A172 (cell line): Measurements from ENCODE around the gene C3orf20. TPM values are rescaled to one million over a fixed set of nuclear protein-coding genes. Genes with fewer than 3 reads are reported as not detected.
"Not testable (repeated sequence)": the region's sequence is repeated elsewhere in the genome, so short reads cannot be mapped to it uniquely, and the experiment has no call there.

Source experiments
- DNase-seq: peaks from one replicate; pipeline ENCODE4 v3.0.0-alpha.2; 2015; ENCODE audit warnings: low spot score
- total RNA-seq: library from RNA; depleted of rRNA; stranded (reverse); fragments of >200 nt; shearing (Covaris generic); gene quantifications from 2 replicates; pipeline ENCODE4 v1.2.3, GENCODE V29; 2014

The C3orf20 gene
- total RNA-seq, 1 experiment from 2014 or later, result not detected

DNA sequence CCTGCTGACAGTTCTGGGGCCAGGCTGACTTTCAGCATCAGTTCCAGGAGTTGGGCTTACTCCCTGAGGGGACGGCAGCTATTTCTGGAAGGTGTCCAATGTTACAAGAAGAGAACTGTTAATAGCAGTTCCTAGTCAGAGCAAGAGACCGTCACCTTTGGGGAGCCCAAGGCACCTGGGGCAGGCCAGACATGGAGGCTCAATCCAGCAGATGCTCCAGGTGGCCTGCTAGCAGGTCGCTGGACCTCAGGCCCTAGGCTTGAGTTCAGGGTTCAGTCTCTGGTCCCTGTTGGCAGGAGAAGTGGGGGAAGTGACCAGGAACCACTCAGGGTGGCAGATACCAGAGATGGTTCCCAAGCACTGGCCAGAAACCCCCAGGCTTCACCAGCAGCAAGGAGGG, 25.9 kb downstream of the C3orf20 start:
- DNase-seq, result no peak

DNA sequence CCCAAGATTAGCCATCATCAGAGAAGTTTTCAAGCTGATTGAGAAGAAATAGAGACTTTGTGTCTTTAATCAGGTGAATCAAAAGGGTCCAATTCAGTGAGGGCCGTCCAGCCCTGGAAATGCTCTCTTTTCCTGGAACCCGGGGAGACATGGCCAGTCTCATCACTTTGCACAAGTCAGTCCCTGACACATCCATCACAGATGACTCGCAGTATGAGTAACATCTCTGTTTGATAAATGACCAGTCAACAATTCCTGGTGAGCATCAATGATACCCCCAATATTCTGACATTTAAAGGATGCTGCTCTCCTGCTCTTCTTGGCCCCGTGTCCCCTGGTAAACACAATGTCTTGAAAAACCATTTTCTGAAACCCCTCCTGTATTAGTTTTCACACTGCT, 26.7 kb downstream of the C3orf20 start:
- no peak for DNase-seq

DNA sequence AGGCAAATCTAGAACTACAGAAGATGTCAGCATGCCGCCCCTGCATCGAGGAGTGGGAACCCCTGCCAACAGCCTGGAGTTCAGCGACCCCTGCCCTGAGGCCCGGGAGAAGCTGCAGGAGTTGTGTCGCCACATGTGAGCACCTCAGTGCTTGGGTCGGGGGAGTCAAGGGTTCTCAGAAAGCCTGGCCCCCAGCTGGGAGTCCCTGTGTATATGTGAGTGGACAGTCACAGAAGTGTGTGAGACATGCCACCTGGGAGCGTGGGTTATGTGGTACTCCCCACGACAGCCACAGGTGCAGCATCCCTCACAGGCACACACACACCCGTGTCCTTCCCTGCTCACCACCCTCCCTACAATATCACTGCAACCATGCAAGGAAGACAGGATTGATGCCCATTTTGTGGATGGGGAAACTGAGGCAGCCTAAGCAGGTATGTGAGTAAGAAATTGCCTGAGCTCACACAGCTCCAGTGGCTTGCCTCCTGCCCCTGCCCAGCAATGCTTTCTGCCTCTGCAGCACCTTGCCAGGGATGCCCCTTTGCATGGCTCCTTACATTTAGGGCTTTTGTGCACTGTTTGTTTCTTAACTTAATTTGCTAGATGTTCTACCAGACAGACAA, 28.3 kb downstream of the C3orf20 start:
- DNase-seq, result no peak

DNA sequence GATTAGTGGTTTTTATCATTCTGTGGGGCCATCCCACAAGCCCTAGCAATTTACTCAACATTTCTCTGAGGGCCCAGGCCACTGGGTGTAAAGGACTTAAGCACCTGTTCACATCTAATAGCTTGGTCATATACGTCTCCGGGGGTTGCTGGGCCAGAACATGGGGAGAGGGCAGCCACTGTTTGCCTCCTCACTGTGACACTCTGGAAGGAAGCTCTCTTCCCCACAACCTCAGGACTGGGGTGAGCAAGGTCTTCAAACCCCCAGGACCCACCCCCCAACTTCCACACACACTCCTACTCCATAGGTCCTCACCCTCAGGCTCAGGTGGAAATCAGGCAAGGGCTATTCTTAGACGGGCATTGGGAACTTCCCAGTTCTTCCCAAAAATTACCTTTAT, 28.9 kb downstream of the C3orf20 start:
- no peak for DNase-seq

DNA sequence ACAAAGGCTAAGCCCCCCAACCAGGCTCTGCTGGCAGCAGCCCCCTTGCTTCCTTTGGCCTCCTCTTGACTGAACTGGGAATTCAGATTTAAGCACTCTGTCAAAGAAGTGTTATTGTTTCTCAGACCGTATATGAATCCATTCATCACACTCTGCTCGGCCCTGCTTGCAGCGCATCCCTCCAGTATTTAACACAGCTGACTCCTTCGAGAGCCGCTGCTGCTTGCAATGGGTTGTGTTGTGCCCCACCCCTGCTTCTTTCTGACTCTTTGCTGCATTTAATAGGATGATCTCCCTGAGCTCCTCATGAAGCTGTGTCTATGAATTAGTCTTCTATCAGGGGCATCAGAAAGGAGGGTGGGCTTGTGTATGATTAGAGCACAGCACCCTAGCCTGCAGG, 31.2 kb downstream of the C3orf20 start:
- no peak for DNase-seq

DNA sequence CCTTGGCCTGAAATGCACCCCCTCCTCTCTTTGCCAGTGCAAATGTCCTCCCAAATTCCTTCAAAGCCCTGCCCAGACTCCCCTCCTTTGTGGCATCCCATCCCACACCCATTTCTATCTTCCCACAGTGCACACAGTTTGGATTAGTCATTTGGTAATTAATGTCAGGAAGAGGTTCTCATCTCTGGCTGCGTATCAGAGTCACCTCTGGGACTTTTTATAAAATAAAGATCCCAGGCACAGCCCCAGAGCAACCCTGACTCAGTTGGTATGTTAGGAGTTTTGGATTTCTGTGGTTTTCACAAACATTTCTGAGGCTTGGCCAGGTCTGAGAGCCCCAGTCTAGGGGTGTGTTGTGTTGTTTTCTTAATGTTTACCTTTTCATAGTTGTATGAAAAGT, 41.6 kb downstream of the C3orf20 start:
- peak; percentile 76 for DNase-seq

DNA sequence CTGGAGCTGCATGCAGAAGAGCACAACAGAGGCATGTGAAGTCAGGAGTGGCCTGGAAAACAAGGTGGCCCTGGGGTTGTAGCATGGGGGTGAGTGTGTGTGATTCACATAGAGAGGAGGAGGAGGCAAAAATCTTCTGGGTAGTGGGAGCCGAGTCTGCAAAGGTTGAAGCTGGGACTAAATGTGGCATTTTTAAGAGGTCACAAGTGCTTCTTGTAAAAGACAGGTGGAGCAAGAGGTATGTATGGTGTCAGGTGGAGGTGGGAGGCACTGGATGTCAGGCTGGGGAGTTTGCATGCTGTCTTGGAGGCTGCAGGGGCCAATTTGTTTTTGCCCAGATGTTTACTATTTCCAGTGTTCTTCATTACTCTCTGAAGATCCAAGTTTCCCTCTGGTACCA, 42.4 kb downstream of the C3orf20 start:
- no peak for DNase-seq

DNA sequence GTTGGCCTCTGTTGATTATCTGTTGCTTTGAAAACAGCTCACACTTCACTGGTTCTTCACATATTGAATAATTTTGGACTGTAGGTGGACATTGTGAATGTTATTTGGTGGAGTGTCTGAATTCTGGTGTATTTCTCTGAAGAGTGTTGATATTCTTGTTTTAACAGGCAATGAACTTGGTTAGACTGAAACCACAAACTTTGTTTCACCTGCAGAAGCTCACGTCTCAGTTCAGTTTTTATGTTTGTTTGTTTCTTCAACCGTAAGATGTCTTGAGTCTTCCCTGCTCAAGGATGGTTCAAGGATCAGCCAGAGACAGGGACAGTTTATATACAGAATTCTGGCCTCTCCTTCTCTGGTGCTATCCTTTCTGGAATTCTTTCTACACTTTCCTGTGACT, 43.6 kb downstream of the C3orf20 start:
- no peak for DNase-seq

DNA sequence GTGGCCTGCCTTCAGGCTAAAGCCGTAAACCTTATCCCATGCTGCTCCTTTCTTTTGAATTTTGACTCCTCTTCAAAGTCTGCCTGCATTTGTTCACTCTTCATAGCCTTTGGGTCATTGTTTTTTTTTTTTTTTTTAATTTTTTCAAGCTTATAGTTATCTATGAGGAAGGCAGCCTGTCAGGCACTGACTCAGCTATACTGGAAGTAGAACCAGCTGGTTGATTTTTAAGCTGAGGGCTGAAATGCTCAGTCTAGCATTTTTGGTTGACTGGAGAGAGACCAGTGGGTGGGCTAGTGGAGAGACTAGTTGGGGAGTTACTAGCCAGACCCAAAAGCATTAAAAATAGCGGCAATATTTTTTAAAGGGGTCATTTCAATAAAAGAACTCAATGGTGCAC, 44.1 kb downstream of the C3orf20 start:
- no peak for DNase-seq

DNA sequence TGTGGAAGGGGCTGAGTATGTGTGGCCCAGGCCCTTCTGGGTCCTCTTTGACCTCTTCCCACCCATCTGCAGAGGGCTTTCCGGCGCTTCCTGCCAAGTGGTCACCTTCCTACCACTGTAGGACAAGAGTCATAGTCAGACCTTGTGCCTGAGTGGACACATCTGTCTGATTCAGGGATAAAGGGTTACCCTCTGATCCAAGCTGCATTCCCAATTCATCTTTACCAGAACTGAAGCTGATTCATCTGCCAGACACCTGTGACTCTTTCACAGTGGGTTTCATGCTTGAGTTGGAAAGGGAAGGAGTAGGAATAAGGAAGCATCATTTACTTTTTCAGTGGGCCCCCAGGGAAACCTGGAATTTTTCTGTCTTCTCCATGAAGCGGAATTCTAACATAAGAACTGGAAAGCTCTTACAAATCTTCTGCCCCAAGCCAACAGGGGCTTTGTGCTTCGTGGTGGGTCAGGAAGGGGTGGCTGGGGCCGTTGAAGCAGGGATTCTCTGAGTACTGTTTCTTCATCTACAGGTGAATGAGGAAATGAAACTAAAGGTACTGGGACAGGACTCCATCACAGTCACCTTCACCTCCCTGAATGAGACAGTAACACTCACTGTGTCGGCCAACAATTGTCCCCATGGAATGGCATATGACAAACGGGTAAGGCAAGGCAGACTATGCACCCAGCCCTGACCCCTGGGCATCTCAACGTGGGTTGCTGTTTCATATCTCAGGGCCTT, 46.4 kb downstream of the C3orf20 start:
- DNase-seq, result no peak

DNA sequence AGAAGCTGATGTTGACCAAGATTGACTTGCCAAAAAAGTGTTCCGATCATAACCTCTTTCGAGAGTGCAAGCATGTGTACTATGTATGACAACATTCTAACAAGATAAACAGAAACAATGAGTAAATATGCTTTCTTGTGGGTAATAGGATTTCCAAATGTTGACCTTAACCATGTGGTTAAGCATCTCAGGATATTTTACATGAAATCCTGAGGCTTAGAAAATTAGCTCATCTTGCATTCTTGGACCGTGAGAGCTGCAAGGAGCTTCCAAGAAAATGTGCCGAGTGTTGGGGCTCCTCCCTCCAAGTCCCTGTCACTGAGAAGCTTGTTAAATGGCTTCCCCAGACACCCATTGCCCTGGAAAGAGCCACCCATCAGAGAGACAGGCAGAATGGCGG, 50.1 kb downstream of the C3orf20 start:
- DNase-seq, result no peak

DNA sequence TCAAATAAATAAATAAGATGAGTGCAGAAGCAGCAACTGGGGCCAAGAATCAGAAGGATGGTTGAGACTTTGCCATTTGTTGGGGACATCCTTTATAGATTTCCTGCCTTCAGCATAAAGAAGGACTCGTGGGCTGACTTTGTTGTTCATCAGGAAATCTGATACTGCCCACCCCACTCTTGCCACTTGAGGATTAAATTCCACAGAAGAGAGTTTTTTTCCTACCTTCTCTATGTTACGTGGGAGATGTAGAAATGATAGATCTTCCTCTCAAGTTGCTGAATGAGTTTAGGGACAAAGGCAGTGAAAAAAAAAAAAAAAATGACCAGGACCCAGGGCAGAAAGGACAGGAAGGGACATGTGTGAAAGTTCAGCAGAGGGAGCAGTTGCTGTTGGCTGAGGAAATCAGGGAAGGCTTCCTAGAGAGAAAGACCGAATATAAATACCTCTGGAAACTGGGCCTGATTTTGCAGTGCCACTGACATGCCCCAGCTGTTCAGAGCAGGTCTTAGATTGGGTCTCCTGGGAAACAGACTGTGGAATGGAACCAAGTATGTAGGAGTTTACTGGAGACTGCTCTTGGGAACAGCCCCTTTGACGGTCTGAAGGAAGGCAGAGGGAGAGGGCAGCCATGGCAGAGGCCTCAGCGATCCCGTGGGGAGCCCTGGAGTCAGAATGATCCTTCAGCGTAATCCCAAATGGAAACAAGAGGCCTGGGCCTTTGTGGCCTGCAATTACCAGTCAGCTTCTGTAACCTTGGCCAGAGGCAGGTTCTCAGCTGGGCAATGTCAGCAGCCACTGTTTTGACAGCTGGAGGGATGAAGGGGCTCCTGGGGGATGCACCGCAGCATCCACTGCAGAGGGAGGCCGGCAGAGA, 50.9 kb downstream of the C3orf20 start:
- DNase-seq, result no peak

DNA sequence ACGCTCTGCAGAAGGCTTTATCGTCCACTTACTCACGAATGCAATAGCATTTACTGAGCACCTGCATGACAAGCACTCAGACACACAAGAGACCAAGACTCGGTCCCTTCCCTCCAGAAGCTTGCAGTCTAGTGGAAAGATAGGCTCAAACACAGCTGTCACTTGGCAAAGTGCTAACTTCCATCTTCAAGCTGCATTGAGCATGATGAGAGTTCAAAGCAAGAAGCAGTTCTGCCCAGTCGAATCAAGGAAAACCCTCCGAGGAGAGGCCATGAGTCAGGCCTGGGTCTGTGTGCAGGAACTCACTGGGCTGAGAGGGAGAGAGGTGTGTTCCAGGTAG, 51.5 kb downstream of the C3orf20 start:
- DNase-seq, result no peak

DNA sequence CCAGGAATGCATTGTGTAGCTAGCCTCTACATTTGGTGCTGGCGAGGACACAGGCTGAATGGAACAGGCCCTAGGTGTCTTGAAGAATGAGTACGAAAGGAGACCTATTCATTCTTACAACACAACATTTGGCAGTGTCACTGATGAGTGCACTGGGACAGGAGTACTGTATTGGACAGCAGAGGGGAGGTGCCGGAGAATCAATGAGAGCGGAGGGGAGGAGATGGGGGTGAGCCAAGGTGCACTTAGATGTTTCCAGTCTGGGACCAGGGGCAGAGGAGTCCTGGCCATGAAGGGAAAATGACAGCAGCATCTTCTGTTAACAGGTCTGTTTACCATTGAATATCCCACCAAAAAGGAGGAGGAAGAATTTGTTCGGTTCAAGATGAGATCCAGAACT, 53.2 kb downstream of the C3orf20 start:
- no peak for DNase-seq

DNA sequence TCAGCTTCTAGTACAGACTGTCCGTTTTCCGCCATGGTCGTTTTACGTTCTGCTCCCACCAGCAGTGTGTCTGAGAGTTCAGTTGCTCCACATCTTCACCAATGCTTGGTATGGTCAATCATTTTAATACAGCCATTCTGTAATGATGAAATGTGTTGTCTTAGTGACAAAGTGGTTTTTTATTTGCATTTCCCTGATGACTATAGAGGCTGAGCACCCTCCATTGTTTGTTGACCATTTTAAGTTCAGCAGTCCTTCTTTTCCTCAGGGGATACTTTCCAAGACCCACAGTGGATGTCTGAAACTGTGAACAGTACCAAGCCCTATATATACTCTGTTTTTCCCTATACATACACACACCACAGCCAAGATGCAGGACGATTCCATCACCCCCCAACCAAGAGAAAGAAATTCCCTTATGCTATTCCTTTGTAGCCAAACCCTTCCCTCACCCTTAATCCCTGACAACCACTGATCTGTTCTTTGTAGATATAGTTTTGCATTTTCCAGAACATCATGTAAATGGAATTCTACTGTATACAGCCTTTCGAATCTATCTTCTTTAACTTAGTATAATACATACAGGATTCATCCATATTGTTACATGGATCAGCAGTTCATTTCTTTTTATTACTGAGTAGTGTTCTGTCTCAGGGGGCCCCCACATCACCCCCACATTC, 55.9 kb downstream of the C3orf20 start:
- no peak for DNase-seq

DNA sequence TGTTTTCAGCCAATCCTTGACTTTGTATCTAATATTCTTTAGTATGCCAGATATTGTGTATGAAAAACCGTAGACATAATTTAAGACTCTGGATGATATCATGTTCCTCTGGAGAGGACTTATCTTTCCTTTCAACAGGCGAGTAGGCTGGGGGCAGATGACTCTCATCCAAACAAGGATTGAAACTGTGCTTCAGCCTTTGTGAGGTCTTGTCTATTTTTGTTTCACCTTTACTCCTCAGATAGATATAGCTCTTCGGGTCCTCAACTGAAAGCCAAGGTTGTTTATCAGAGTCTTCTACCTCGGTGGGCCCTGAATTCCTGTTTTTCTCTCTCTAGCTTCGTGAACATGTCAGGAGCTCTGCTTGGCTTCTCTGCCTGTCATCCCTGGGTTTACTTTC, 66.0 kb downstream of the C3orf20 start:
- DNase-seq, result no peak

DNA sequence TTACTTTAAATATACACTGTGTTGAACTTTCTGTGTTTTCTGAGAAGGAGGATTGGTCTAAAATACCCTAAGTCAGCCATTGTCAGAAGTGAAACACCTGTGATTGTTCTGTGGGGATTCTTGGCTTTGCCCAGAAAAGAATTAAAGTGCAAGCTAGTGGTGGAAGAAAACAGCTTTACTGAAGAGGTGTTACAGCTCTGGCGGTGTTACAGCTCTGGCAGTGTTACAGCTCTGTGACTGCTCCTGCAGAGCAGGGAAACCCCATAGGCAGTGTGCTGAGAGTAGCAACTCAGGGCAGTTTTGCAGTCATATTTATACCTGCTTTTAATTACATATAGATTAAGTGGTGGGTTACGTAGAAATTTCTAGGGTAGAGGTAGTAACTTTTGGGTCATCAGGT, 66.6 kb downstream of the C3orf20 start:
- no peak for DNase-seq

DNA sequence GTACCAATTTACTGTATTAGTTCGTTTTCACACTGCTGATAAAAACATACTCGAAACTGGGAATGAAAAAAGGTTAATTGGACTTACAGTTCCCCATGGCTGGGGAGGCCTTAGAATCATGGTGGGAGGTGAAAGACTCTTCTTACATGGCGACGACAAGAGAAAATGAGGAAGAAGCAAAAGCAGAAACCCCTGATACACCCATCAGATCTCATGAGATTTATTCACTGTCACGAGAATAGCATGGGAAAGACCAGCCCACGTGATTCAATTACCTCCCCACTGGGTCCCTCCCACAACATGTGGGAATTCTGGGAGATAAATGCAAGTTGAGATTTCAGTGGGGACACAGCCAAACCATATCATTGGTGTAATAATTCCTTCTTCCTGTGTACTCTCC, 69.6 kb downstream of the C3orf20 start:
- DNase-seq, result no peak

DNA sequence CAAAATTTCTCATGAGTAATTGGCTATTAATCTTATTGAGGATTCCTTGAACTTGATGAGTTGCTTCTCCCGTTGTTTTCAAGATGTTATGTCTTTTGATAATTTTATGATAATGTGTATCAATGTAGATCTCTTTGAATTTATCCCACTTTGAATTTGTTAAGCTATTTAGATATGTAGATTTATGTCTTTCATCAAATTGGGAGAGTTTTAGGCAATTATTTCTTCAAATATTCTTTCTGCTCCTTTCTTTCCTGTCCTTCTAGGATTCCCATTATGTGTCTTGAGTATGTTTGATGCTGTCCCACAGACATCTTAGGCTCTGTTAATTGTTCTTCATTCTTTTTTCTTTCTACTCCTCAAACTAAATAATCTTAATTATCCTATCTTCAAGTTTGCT, 75.7 kb downstream of the C3orf20 start:
- DNase-seq, result no peak

DNA sequence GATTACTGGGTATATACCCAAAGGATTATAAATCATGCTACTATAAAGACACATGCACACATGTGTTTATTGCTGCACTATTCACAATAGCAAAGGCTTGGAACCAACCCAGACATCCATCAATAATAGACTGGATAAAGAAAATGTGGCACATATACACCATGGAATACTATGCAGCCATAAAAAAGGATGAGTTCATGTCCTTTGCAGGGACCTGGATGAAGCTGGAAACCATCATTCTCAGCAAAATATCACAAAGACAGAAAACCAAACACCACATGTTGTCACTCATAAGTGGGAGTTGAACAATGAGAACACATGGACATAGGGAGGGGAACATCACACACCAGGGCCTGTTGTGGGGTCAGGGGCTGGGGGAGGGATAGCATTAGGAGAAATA, 78.0 kb downstream of the C3orf20 start:
- DNase-seq, result not testable (repeated sequence)

DNA sequence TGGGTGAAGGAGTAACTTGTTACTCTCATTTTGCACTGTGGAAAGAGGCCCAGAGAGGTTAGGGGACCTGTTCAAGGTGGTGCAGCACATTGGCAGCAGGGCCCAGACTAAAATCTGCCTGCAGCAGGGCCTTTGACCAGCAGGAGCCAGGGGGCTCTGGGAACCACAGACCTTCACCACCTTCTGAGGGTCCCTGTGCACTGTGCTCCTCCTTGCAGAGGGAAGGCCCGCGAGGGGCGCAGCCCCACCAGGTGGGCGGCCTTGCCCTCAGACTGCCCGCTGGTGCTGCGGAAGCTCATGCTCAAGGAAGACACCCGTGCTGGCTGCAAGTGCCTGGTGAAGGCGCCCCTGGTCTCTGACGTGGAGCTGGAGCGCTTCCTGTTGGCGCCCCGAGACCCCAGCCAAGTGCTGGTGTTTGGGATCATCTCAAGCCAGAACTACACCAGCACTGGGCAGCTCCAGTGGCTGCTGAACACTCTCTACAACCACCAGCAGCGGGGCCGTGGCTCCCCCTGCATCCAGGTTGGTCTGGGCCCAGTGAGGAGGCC, 82.3 kb downstream of the C3orf20 start:
- DNase-seq, result no peak

DNA sequence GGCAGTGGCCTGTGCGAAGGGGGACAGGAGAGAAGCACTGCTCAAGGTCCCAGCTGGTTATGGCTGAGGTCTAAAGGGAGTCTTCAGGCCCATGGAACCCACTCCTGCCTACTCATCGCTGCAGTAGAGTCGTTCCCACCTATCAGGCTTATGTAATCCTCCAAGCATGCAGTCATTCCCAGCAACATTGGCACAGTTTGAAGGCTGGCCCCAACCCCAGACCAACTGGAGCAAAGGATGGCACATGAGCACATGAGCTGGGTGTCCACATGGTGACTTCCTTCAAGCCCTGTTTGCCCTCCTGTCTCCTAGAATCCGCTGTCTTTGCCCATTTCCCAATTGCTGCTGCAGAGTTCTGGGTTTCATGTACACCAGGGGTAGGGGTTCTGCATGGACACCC, 83.4 kb downstream of the C3orf20 start:
- no peak for DNase-seq
